Thyroid gland (tissue), 4 donors: ENCODE measurements around the gene EYA3. TPM values are rescaled to one million over a fixed set of nuclear protein-coding genes. Genes with fewer than 3 reads are reported as not detected.

Experiments used
- DNase-seq, 2 donors: peaks; one replicate each; pipeline ENCODE4 v3.0.0-alpha.2; 2019
- H3K27ac ChIP-seq, 3 donors: fragments of 200-600 bp; sonication (generic); 1 replicate in 2 of 3; 2 replicates in 1 of 3; pipeline ENCODE4 v1.5.1; 2016 to 2019; ENCODE audit warnings: mild to moderate bottlenecking in 1 of 3, moderate library complexity in 1 of 3
- H3K27me3 ChIP-seq: fragments of 200-600 bp; sonication (generic); one replicate; pipeline ENCODE4 v1.5.1; 2019
- H3K36me3 ChIP-seq, 2 donors: fragments of 200-600 bp; sonication (generic); one replicate each; pipeline ENCODE4 v1.5.1; 2016 to 2019
- H3K4me1 ChIP-seq, 2 donors: fragments of 200-600 bp; sonication (generic); one replicate each; pipeline ENCODE4 v1.5.1; 2017 to 2019
- H3K4me3 ChIP-seq, 3 donors: fragments of 200-600 bp; sonication (generic); replicated peaks in 1 of 3; 1 replicate in 2 of 3; 2 replicates in 1 of 3; pipeline ENCODE4 v1.5.1; 2016; ENCODE audit warnings: mild to moderate bottlenecking in 1 of 3
- H3K9me3 ChIP-seq: fragments of 200-600 bp; sonication (generic); one replicate; pipeline ENCODE4 v1.5.1; 2017
- CTCF ChIP-seq, 6 experiments: fragments of 200-600 bp in 3 of 6; fragments of 450-650 bp in 3 of 6; sonication (generic) in 3 of 6; IDR thresholded peaks; one replicate each; pipeline ENCODE4 v1.5.1; 2016 to 2019; ENCODE audit warnings: antibody characterized with exemption in 6 of 6, mild to moderate bottlenecking in 2 of 6, inconsistent platforms in 1 of 6, moderate library complexity in 1 of 6
- POLR2A ChIP-seq, 2 donors: fragments of 450-650 bp; IDR thresholded peaks; one replicate each; pipeline ENCODE4 v1.6.1; 2017; ENCODE audit warnings: antibody characterized with exemption in 2 of 2, mild to moderate bottlenecking in 2 of 2, moderate library complexity in 1 of 2
- WGBS, 2 donors: methylation state at CpG; one replicate each; pipeline ENCODE4 v1.1.5; 2017; 5-methylcytosine and 5-hydroxymethylcytosine counted together
- intact Hi-C: fragments of 100-400 bp; cut with DNase I; formaldehyde crosslinking; loops from one replicate; pipeline ENCODE4 v1.15.1; 2023
- total RNA-seq, 4 donors: library from RNA; depleted of rRNA; stranded (reverse); fragments of >200 nt; gene quantifications; one replicate each; pipeline ENCODE4 v1.2.3, GENCODE V29; 2016

EYA3 gene
- total RNA-seq, 4 donors from 2014 or later: 19.3 to 27.7 (median 20.0) TPM

DNA sequence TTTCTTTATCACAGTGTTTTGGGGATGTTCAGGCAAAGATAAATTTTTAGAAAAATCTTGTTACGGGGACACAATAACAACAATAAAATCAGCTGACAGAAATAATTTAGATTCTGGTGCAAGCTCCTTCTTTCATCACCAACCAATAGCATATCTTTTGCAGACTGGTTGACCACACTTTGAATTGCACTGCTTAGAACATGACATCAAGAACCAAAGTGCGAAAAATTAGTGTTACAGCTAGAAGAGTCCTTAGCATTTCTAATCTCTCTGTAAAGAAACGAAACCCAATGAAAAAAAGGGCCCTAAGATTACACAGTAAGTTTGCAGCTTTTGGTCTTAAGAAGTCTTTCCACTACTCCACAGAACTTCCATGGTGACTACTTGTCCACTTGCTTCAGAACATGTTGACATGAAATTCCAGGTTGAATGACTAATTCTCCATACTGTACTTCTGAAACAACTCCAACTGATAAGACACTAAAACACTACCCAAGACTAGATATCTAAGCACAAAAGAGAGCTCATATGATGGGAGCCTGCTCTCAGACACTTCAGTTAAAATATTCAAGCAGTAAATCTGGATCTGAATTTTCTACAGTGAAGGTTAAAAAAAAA lies 97.4 kb downstream of the EYA3 start:
- no peak for DNase-seq
- Histone ChIP-seq H3K36me3 (peaks cover 32 to 42% of the 10 kb centered on the region in 2 donors), H3K27ac (no peak overlapping the region), H3K27me3 (no peaks in the 10 kb centered on the region), H3K4me1 (no peaks in the 10 kb centered on the region), H3K9me3 (no peaks in the 10 kb centered on the region), H3K4me3 (no peak overlapping the region)
- TF ChIP-seq POLR2A (IDR thresholded peaks at IDR 0.05) (no peak), CTCF (IDR thresholded peaks at IDR 0.05) (no peak)
- intact Hi-C loops: no loop called here
- 94 to 98% methylated on average over 3 of the region's 3 CpGs for WGBS, 2 donors

- intact Hi-C loops: loop anchor here (5.0 kb wide), 1 partner anchor 124 kb away; no protein-coding TSS in a partner anchor
- Histone ChIP-seq H3K27me3 (no peaks in the 10 kb centered on the region), H3K27ac (no peak overlapping the region), H3K4me1 (peaks cover 0 to 4% of the 10 kb centered on the region in 2 donors), H3K4me3 (no peak overlapping the region), H3K36me3 (peaks cover 0 to 6% of the 10 kb centered on the region in 2 donors), H3K9me3 (no peaks in the 10 kb centered on the region)
- no peak for TF ChIP-seq CTCF (IDR thresholded peaks at IDR 0.05)
- TF ChIP-seq POLR2A (IDR thresholded peaks at IDR 0.05): no peak
- no peak for DNase-seq
- WGBS, 2 donors: 81 to 89% methylated on average over 3 of the region's 3 CpGs
Observed at GRCh38 chr1:27981145-27981544, 107.3 kb downstream of the EYA3 start.

DNA sequence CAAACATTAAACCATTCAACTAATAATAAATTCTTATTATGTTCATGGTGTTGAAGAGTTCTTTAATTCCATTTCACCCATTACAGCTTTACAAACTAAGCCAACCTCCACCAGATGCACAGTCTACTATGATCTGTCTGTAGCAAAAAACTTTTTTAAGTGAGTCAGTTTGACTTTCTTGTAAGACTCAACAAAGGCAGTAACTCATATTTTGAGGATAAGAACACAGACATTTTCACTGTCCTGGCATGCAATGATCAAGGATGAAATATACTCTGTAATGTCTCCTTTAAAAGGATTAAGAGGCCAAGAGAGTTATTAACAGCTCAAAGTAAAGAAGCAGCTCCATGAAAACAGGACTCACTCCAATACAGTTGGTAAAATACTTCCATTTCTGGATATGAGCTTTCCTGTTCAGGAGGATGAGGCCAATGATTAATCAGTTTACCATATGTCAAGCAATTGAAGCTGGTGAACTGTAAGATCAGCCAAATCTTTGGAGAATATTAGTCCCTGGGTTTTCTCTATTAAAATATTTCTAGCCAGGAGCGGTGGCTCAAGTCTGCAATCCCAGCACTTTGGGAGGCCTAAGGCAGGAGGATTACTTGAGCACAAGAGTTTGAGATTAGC lies 108.1 kb downstream of the EYA3 start:
- intact Hi-C loops: loop anchor here (5.0 kb wide), 1 partner anchor 123 kb away; no protein-coding TSS in a partner anchor
- no peak overlapping the region for H3K27ac ChIP-seq
- no peaks in the 10 kb centered on the region for H3K27me3 ChIP-seq
- H3K4me1 ChIP-seq: peaks cover 0 to 4% of the 10 kb centered on the region in 2 donors
- no peak overlapping the region for H3K4me3 ChIP-seq
- peaks cover 0 to 6% of the 10 kb centered on the region in 2 donors for H3K36me3 ChIP-seq
- TF ChIP-seq POLR2A (IDR thresholded peaks at IDR 0.05) (no peak), CTCF (IDR thresholded peaks at IDR 0.05) (no peak)
- no peak for DNase-seq
- no peaks in the 10 kb centered on the region for H3K9me3 ChIP-seq
- WGBS, 2 donors: 95 to 97% methylated on average over 1 of the region's 1 CpG

DNA sequence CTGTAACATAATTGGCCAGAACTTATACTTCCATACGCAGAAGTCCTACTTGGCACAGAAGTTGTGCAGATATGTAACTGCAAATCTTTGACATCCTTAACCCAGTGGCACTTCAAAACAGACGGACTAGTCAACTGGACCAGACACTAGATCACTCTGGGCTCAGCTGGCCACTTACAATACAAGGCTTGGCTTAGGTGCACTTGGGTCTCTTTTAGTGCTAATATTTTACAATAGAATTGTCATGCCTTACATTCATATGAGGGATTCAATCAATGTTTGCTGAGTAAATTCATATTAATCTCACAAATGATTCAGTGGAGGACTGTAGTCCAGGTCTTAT lies 108.6 kb downstream of the EYA3 start:
- peaks cover 0 to 4% of the 10 kb centered on the region in 2 donors for H3K4me1 ChIP-seq
- intact Hi-C loops: loop anchor here (5.0 kb wide), 1 partner anchor 123 kb away; no protein-coding TSS in a partner anchor
- peaks cover 0 to 6% of the 10 kb centered on the region in 2 donors for H3K36me3 ChIP-seq
- no peak overlapping the region for H3K4me3 ChIP-seq
- TF ChIP-seq CTCF (IDR thresholded peaks at IDR 0.05): peak in 2 of 6 experiments; percentile 1 to 7
- no peak for TF ChIP-seq POLR2A (IDR thresholded peaks at IDR 0.05)
- no peaks in the 10 kb centered on the region for H3K9me3 ChIP-seq
- H3K27me3 ChIP-seq: no peaks in the 10 kb centered on the region
- H3K27ac ChIP-seq: no peak overlapping the region
- WGBS, 2 donors: 33 to 52% methylated on average over 2 of the region's 2 CpGs
- no peak for DNase-seq
